DND-41 (cell line): ENCODE results near the gene FCHO2.

Experiments used
- EZH2 ChIP-seq: IDR thresholded peaks from 3 replicates; pipeline ENCODE4 v1.6.1; 2012; ENCODE audit warnings: borderline replicate concordance, low read depth, mild to moderate bottlenecking, moderate library complexity, low read length, inconsistent platforms; ENCODE audit not compliant: severe bottlenecking
- TF ChIP-seq, protein P1 (sequence below): IDR thresholded peaks from 2 replicates; pipeline ENCODE4 v1.5.1; 2012; ENCODE audit warnings: borderline replicate concordance, low read length, moderate library complexity, mild to moderate bottlenecking; ENCODE audit not compliant: poor library complexity, severe bottlenecking; ENCODE audit errors: extremely low read depth

DNA sequence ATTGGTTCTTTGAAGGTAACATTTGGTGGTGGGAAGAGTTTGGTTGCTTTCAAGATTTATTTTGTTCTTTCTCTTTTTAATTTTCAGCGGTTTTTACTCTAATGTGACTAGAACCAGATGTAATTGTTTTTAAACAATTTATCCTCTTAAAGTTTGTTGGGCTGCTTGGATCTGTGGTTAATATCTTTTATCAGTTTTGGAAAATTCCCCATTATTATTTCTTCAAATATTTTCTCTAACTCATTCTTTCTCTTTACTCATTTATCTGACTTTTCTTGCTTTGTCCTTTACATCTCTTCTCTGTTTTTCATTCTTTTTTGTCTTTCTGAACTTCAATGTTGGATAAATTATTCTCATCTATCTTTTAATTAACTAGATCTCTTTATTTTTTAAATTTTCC, 29.9 kb downstream of the FCHO2 start:
- TF ChIP-seq, protein P1, sequence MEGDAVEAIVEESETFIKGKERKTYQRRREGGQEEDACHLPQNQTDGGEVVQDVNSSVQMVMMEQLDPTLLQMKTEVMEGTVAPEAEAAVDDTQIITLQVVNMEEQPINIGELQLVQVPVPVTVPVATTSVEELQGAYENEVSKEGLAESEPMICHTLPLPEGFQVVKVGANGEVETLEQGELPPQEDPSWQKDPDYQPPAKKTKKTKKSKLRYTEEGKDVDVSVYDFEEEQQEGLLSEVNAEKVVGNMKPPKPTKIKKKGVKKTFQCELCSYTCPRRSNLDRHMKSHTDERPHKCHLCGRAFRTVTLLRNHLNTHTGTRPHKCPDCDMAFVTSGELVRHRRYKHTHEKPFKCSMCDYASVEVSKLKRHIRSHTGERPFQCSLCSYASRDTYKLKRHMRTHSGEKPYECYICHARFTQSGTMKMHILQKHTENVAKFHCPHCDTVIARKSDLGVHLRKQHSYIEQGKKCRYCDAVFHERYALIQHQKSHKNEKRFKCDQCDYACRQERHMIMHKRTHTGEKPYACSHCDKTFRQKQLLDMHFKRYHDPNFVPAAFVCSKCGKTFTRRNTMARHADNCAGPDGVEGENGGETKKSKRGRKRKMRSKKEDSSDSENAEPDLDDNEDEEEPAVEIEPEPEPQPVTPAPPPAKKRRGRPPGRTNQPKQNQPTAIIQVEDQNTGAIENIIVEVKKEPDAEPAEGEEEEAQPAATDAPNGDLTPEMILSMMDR: no peak
- TF ChIP-seq EZH2: no peak
